ENCODE results near the gene JUP.

Gene JUP

GRCh38 chr17:41816637-41817320, 30.3 kb upstream of the JUP start:
- Histone ChIP-seq H3K4me1 (ENCODE audit: control insufficient read depth, insufficient read depth, low read length) (peaks cover 14% of the 10 kb centered on the region), H3K4me3 (ENCODE audit: low read length) (no peak overlapping the region), H3K9ac (ENCODE audit: low read length) (no peak overlapping the region), H3K9me3 (ENCODE audit: control insufficient read depth, low read length) (no peaks in the 10 kb centered on the region), H3K27me3 (ENCODE audit: control insufficient read depth, insufficient read depth, low read length) (peaks cover 12% of the 10 kb centered on the region), H3K36me3 (ENCODE audit: control insufficient read depth, insufficient read depth, low read length) (no peaks in the 10 kb centered on the region)

- Histone ChIP-seq H3K9ac (ENCODE audit: low read length) (no peak overlapping the region), H3K9me3 (ENCODE audit: control insufficient read depth, low read length) (no peaks in the 10 kb centered on the region)
Measured at GRCh38 chr17:41814195-41814594, 27.7 kb upstream of the JUP start.

GRCh38 chr17:41813699-41814124, 27.2 kb upstream of the JUP start:
- peaks cover 12% of the 10 kb centered on the region for H3K27me3 ChIP-seq (ENCODE audit: control insufficient read depth, insufficient read depth, low read length)
- H3K4me3 ChIP-seq (ENCODE audit: low read length) = no peak overlapping the region
- H3K9ac ChIP-seq (ENCODE audit: low read length) = no peak overlapping the region
- no peaks in the 10 kb centered on the region for H3K9me3 ChIP-seq (ENCODE audit: control insufficient read depth, low read length)
- peaks cover 31% of the 10 kb centered on the region for H3K4me1 ChIP-seq (ENCODE audit: control insufficient read depth, insufficient read depth, low read length)
- no peaks in the 10 kb centered on the region for H3K36me3 ChIP-seq (ENCODE audit: control insufficient read depth, insufficient read depth, low read length)

More at GRCh38 chr17:41814195-41814594, 27.7 kb upstream of the JUP start:
- H3K4me3 ChIP-seq (ENCODE audit: low read length) = no peak overlapping the region
- peaks cover 12% of the 10 kb centered on the region for H3K27me3 ChIP-seq (ENCODE audit: control insufficient read depth, insufficient read depth, low read length)
- peaks cover 31% of the 10 kb centered on the region for H3K4me1 ChIP-seq (ENCODE audit: control insufficient read depth, insufficient read depth, low read length)
- no peaks in the 10 kb centered on the region for H3K36me3 ChIP-seq (ENCODE audit: control insufficient read depth, insufficient read depth, low read length)

GRCh38 chr17:41813152-41813680, 26.7 kb upstream of the JUP start:
- H3K4me1 ChIP-seq (ENCODE audit: control insufficient read depth, insufficient read depth, low read length) = peaks cover 31% of the 10 kb centered on the region
- no peak overlapping the region for H3K4me3 ChIP-seq (ENCODE audit: low read length)
- H3K9ac ChIP-seq (ENCODE audit: low read length) = no peak overlapping the region
- no peaks in the 10 kb centered on the region for H3K36me3 ChIP-seq (ENCODE audit: control insufficient read depth, insufficient read depth, low read length)
- H3K27me3 ChIP-seq (ENCODE audit: control insufficient read depth, insufficient read depth, low read length) = peaks cover 12% of the 10 kb centered on the region
- no peaks in the 10 kb centered on the region for H3K9me3 ChIP-seq (ENCODE audit: control insufficient read depth, low read length)

GRCh38 chr17:41812381-41813151, 26.1 kb upstream of the JUP start, which contains the start of gene FKBP10:
TSS of gene FKBP10 (plus strand) at chr17:41813004. CDS start at chr17:41813035, 31 bp downstream.
- H3K9me3 ChIP-seq (ENCODE audit: control insufficient read depth, low read length) = no peaks in the 10 kb centered on the region

GRCh38 chr17:41811549-41812380, 25.3 kb upstream of the JUP start, which contains the start of gene P3H4:
TSS of gene P3H4 (minus strand) at chr17:41811949. CDS start at chr17:41811915, 34 bp downstream.
- Histone ChIP-seq H3K9me3 (ENCODE audit: control insufficient read depth, low read length) (no peaks in the 10 kb centered on the region), H3K9ac (ENCODE audit: low read length) (peak within 1 kb of the TSS; percentile 69), H3K4me3 (ENCODE audit: low read length) (peak within 1 kb of the TSS; percentile 36), H3K27me3 (ENCODE audit: control insufficient read depth, insufficient read depth, low read length) (peaks cover 12% of the 10 kb centered on the region), H3K36me3 (ENCODE audit: control insufficient read depth, insufficient read depth, low read length) (no peaks in the 10 kb centered on the region), H3K4me1 (ENCODE audit: control insufficient read depth, insufficient read depth, low read length) (peaks cover 45% of the 10 kb centered on the region)

More at GRCh38 chr17:41812381-41813151, 26.1 kb upstream of the JUP start, which contains the start of gene FKBP10:
- H3K36me3 ChIP-seq (ENCODE audit: control insufficient read depth, insufficient read depth, low read length) = no peaks in the 10 kb centered on the region
- H3K27me3 ChIP-seq (ENCODE audit: control insufficient read depth, insufficient read depth, low read length) = peaks cover 12% of the 10 kb centered on the region
- H3K4me3 ChIP-seq (ENCODE audit: low read length) = peak within 1 kb of the TSS; percentile 36
- H3K4me1 ChIP-seq (ENCODE audit: control insufficient read depth, insufficient read depth, low read length) = peaks cover 38% of the 10 kb centered on the region
- H3K9ac ChIP-seq (ENCODE audit: low read length) = peak within 1 kb of the TSS; percentile 69

- Histone ChIP-seq H3K9ac (ENCODE audit: low read length) (peak overlapping the region; percentile 69), H3K4me1 (ENCODE audit: control insufficient read depth, insufficient read depth, low read length) (peaks cover 52% of the 10 kb centered on the region)
Measured at GRCh38 chr17:41810659-41811548, 24.4 kb upstream of the JUP start.

GRCh38 chr17:41806685-41807445, 20.4 kb upstream of the JUP start:
- H3K36me3 ChIP-seq (ENCODE audit: control insufficient read depth, insufficient read depth, low read length) = no peaks in the 10 kb centered on the region
- H3K27me3 ChIP-seq (ENCODE audit: control insufficient read depth, insufficient read depth, low read length) = no peaks in the 10 kb centered on the region
- no peak overlapping the region for H3K4me3 ChIP-seq (ENCODE audit: low read length)
- no peaks in the 10 kb centered on the region for H3K9me3 ChIP-seq (ENCODE audit: control insufficient read depth, low read length)
- no peak overlapping the region for H3K9ac ChIP-seq (ENCODE audit: low read length)
- H3K4me1 ChIP-seq (ENCODE audit: control insufficient read depth, insufficient read depth, low read length) = peaks cover 39% of the 10 kb centered on the region

More at GRCh38 chr17:41810659-41811548, 24.4 kb upstream of the JUP start:
- H3K36me3 ChIP-seq (ENCODE audit: control insufficient read depth, insufficient read depth, low read length) = no peaks in the 10 kb centered on the region
- peak overlapping the region; percentile 33 for H3K4me3 ChIP-seq (ENCODE audit: low read length)
- H3K9me3 ChIP-seq (ENCODE audit: control insufficient read depth, low read length) = no peaks in the 10 kb centered on the region
- H3K27me3 ChIP-seq (ENCODE audit: control insufficient read depth, insufficient read depth, low read length) = peaks cover 12% of the 10 kb centered on the region

GRCh38 chr17:41803049-41804020, 16.8 kb upstream of the JUP start:
- Histone ChIP-seq H3K4me3 (ENCODE audit: low read length) (no peak overlapping the region), H3K9me3 (ENCODE audit: control insufficient read depth, low read length) (no peaks in the 10 kb centered on the region), H3K9ac (ENCODE audit: low read length) (no peak overlapping the region)

More at GRCh38 chr17:41803049-41804020, 16.8 kb upstream of the JUP start:
- no peaks in the 10 kb centered on the region for H3K27me3 ChIP-seq (ENCODE audit: control insufficient read depth, insufficient read depth, low read length)
- H3K36me3 ChIP-seq (ENCODE audit: control insufficient read depth, insufficient read depth, low read length) = no peaks in the 10 kb centered on the region
- H3K4me1 ChIP-seq (ENCODE audit: control insufficient read depth, insufficient read depth, low read length) = peaks cover 43% of the 10 kb centered on the region
